ENCODE data around the gene KCNH1. TPM values are rescaled to one million over a fixed set of nuclear protein-coding genes. Genes with fewer than 3 reads are reported as not detected.

KCNH1 gene
- total and polyA plus RNA-seq, 3 experiments from 2014 or later: not detected

- Histone ChIP-seq H3K27ac (ENCODE audit: low read depth, low read length) (no peak overlapping the region), H3K36me3 (ENCODE audit: insufficient read depth, low read length) (no peaks in the 10 kb centered on the region), H3K9me3 (ENCODE audit: low read length) (no peaks in the 10 kb centered on the region), H3K4me3 (ENCODE audit: low read length) (no peak overlapping the region), H3K27me3 (ENCODE audit: insufficient read depth, low read length, poor library complexity, severe bottlenecking) (no peaks in the 10 kb centered on the region), H3K4me1 (ENCODE audit: insufficient read depth, low read length) (no peaks in the 10 kb centered on the region)
- peaks cover 0 to 2% (median under 1%) of the 10 kb centered on the region in 5 donors for H3K9me3 Mint-ChIP-seq
- H3K4me3 Mint-ChIP-seq: no peak overlapping the region
- H3K27ac Mint-ChIP-seq: no peak overlapping the region
- POLR2A ChIA-PET: no interaction called here
- H3K36me3 Mint-ChIP-seq: no peaks in the 10 kb centered on the region
- no peaks in the 10 kb centered on the region for H3K4me1 Mint-ChIP-seq
- CTCF ChIA-PET: no interaction called here
- no peak for DNase-seq
- H3K27me3 Mint-ChIP-seq: peaks cover 15 to 21% of the 10 kb centered on the region in 2 donors
Measured at GRCh38 chr1:210899676-210900075, 234.3 kb downstream of the KCNH1 start.

- ChIA-PET POLR2A (no interaction called here), CTCF (no interaction called here)
- no peaks in the 10 kb centered on the region for H3K9me3 ChIP-seq (ENCODE audit: low read length)
- H3K27ac ChIP-seq (ENCODE audit: low read depth, low read length): no peak overlapping the region
- no peaks in the 10 kb centered on the region for H3K36me3 Mint-ChIP-seq
- H3K27ac Mint-ChIP-seq: no peak overlapping the region
- H3K36me3 ChIP-seq (ENCODE audit: insufficient read depth, low read length): no peaks in the 10 kb centered on the region
- H3K9me3 Mint-ChIP-seq: peaks cover 7 to 11% (median 7%) of the 10 kb centered on the region in 5 donors
- H3K4me1 Mint-ChIP-seq: no peaks in the 10 kb centered on the region
- DNase-seq: no peak
- H3K4me3 Mint-ChIP-seq: no peak overlapping the region
- no peaks in the 10 kb centered on the region for H3K27me3 ChIP-seq (ENCODE audit: insufficient read depth, low read length, poor library complexity, severe bottlenecking)
- H3K27me3 Mint-ChIP-seq: peaks cover 14 to 21% of the 10 kb centered on the region in 2 donors
- H3K4me3 ChIP-seq (ENCODE audit: low read length): no peak overlapping the region
- H3K4me1 ChIP-seq (ENCODE audit: insufficient read depth, low read length): no peaks in the 10 kb centered on the region
Measured at GRCh38 chr1:210898473-210898872, 235.5 kb downstream of the KCNH1 start.

- H3K9me3 Mint-ChIP-seq: peaks cover 0 to 2% (median 0%) of the 10 kb centered on the region in 5 donors
- no peak for DNase-seq
- Histone ChIP-seq H3K36me3 (ENCODE audit: insufficient read depth, low read length) (no peaks in the 10 kb centered on the region), H3K4me1 (ENCODE audit: insufficient read depth, low read length) (no peaks in the 10 kb centered on the region), H3K27ac (ENCODE audit: low read depth, low read length) (no peak overlapping the region), H3K4me3 (ENCODE audit: low read length) (no peak overlapping the region), H3K27me3 (ENCODE audit: insufficient read depth, low read length, poor library complexity, severe bottlenecking) (no peaks in the 10 kb centered on the region), H3K9me3 (ENCODE audit: low read length) (no peaks in the 10 kb centered on the region)
- H3K4me1 Mint-ChIP-seq: no peaks in the 10 kb centered on the region
- H3K27ac Mint-ChIP-seq: no peak overlapping the region
- H3K27me3 Mint-ChIP-seq: peaks cover 10 to 21% of the 10 kb centered on the region in 2 donors
- CTCF ChIA-PET: no interaction called here
- POLR2A ChIA-PET: no interaction called here
- no peak overlapping the region for H3K4me3 Mint-ChIP-seq
- H3K36me3 Mint-ChIP-seq: no peaks in the 10 kb centered on the region
Measured at GRCh38 chr1:210883821-210884220, 250.1 kb downstream of the KCNH1 start.

- POLR2A ChIA-PET: no interaction called here
- H3K27me3 Mint-ChIP-seq: peaks cover 8 to 21% of the 10 kb centered on the region in 2 donors
- Histone ChIP-seq H3K27ac (ENCODE audit: low read depth, low read length) (no peak overlapping the region), H3K9me3 (ENCODE audit: low read length) (no peaks in the 10 kb centered on the region), H3K27me3 (ENCODE audit: insufficient read depth, low read length, poor library complexity, severe bottlenecking) (no peaks in the 10 kb centered on the region), H3K4me3 (ENCODE audit: low read length) (no peak overlapping the region), H3K36me3 (ENCODE audit: insufficient read depth, low read length) (no peaks in the 10 kb centered on the region), H3K4me1 (ENCODE audit: insufficient read depth, low read length) (no peaks in the 10 kb centered on the region)
- H3K9me3 Mint-ChIP-seq: peaks cover 0 to 3% (median 0%) of the 10 kb centered on the region in 5 donors
- H3K27ac Mint-ChIP-seq: no peak overlapping the region
- CTCF ChIA-PET: no interaction called here
- no peaks in the 10 kb centered on the region for H3K4me1 Mint-ChIP-seq
- no peak for DNase-seq
- H3K4me3 Mint-ChIP-seq: no peak overlapping the region
- H3K36me3 Mint-ChIP-seq: no peaks in the 10 kb centered on the region
Measured at GRCh38 chr1:210882414-210883221, 251.3 kb downstream of the KCNH1 start.

- no peaks in the 10 kb centered on the region for H3K4me1 ChIP-seq (ENCODE audit: insufficient read depth, low read length)
- ChIA-PET CTCF (no interaction called here), POLR2A (no interaction called here)
- Mint-ChIP-seq H3K27ac (no peak overlapping the region), H3K36me3 (no peaks in the 10 kb centered on the region), H3K4me1 (no peaks in the 10 kb centered on the region), H3K9me3 (peaks cover 0 to 3% (median 0%) of the 10 kb centered on the region in 5 donors), H3K27me3 (peaks cover 1 to 11% of the 10 kb centered on the region in 2 donors), H3K4me3 (no peak overlapping the region)
- no peaks in the 10 kb centered on the region for H3K27me3 ChIP-seq (ENCODE audit: insufficient read depth, low read length, poor library complexity, severe bottlenecking)
- DNase-seq: no peak
- no peak overlapping the region for H3K4me3 ChIP-seq (ENCODE audit: low read length)
- H3K36me3 ChIP-seq (ENCODE audit: insufficient read depth, low read length): no peaks in the 10 kb centered on the region
- H3K9me3 ChIP-seq (ENCODE audit: low read length): no peaks in the 10 kb centered on the region
- H3K27ac ChIP-seq (ENCODE audit: low read depth, low read length): no peak overlapping the region
Measured at GRCh38 chr1:210878564-210878963, 255.4 kb downstream of the KCNH1 start.

- H3K27me3 Mint-ChIP-seq: peaks cover 1 to 14% of the 10 kb centered on the region in 2 donors
- no peak overlapping the region for H3K27ac Mint-ChIP-seq
- H3K4me1 ChIP-seq (ENCODE audit: insufficient read depth, low read length): no peaks in the 10 kb centered on the region
- H3K4me3 Mint-ChIP-seq: no peak overlapping the region
- no peak overlapping the region for H3K27ac ChIP-seq (ENCODE audit: low read depth, low read length)
- POLR2A ChIA-PET: no interaction called here
- H3K9me3 Mint-ChIP-seq: peaks cover 0 to 3% (median 0%) of the 10 kb centered on the region in 5 donors
- H3K27me3 ChIP-seq (ENCODE audit: insufficient read depth, low read length, poor library complexity, severe bottlenecking): no peaks in the 10 kb centered on the region
- H3K36me3 Mint-ChIP-seq: no peaks in the 10 kb centered on the region
- H3K9me3 ChIP-seq (ENCODE audit: low read length): no peaks in the 10 kb centered on the region
- CTCF ChIA-PET: no interaction called here
- no peaks in the 10 kb centered on the region for H3K4me1 Mint-ChIP-seq
- no peaks in the 10 kb centered on the region for H3K36me3 ChIP-seq (ENCODE audit: insufficient read depth, low read length)
- DNase-seq: no peak
- no peak overlapping the region for H3K4me3 ChIP-seq (ENCODE audit: low read length)
Measured at GRCh38 chr1:210876275-210876674, 257.7 kb downstream of the KCNH1 start.

- CTCF ChIA-PET: no interaction called here
- Mint-ChIP-seq H3K27me3 (peaks cover 17 to 25% of the 10 kb centered on the region in 2 donors), H3K36me3 (no peaks in the 10 kb centered on the region), H3K4me3 (no peak overlapping the region), H3K9me3 (peaks cover 10 to 17% (median 14%) of the 10 kb centered on the region in 5 donors), H3K27ac (no peak overlapping the region), H3K4me1 (no peaks in the 10 kb centered on the region)
- no peaks in the 10 kb centered on the region for H3K4me1 ChIP-seq (ENCODE audit: insufficient read depth, low read length)
- H3K27ac ChIP-seq (ENCODE audit: low read depth, low read length): no peak overlapping the region
- no peaks in the 10 kb centered on the region for H3K27me3 ChIP-seq (ENCODE audit: insufficient read depth, low read length, poor library complexity, severe bottlenecking)
- DNase-seq: no peak
- H3K36me3 ChIP-seq (ENCODE audit: insufficient read depth, low read length): no peaks in the 10 kb centered on the region
- H3K4me3 ChIP-seq (ENCODE audit: low read length): no peak overlapping the region
- H3K9me3 ChIP-seq (ENCODE audit: low read length): no peaks in the 10 kb centered on the region
- POLR2A ChIA-PET: no interaction called here
Measured at GRCh38 chr1:210866532-210866931, 267.4 kb downstream of the KCNH1 start.

GRCh38 chr1:210857705-210858104 lies 276.2 kb downstream of the KCNH1 start:
- no peak for DNase-seq
- Histone ChIP-seq H3K9me3 (ENCODE audit: low read length) (no peaks in the 10 kb centered on the region), H3K27me3 (ENCODE audit: insufficient read depth, low read length, poor library complexity, severe bottlenecking) (no peaks in the 10 kb centered on the region), H3K27ac (ENCODE audit: low read depth, low read length) (no peak overlapping the region), H3K4me1 (ENCODE audit: insufficient read depth, low read length) (no peaks in the 10 kb centered on the region), H3K36me3 (ENCODE audit: insufficient read depth, low read length) (no peaks in the 10 kb centered on the region), H3K4me3 (ENCODE audit: low read length) (no peak overlapping the region)
- CTCF ChIA-PET: no interaction called here
- Mint-ChIP-seq H3K9me3 (no peaks in the 10 kb centered on the region), H3K27me3 (peaks cover 3 to 4% of the 10 kb centered on the region in 2 donors), H3K36me3 (no peaks in the 10 kb centered on the region), H3K27ac (no peak overlapping the region), H3K4me3 (no peak overlapping the region), H3K4me1 (no peaks in the 10 kb centered on the region)
- POLR2A ChIA-PET: no interaction called here

All from CD8-positive, alpha-beta memory T cell (primary cell).